SK-N-MC (cell line): Measurements from ENCODE around the gene SHANK2.

ENCODE experiments used
- EZH2 ChIP-seq: fragments of 200-600 bp; sonication (generic); IDR thresholded peaks from one replicate; pipeline ENCODE4 v1.6.1; 2017; ENCODE audit warnings: antibody characterized with exemption
- FOXP2 ChIP-seq: optimal IDR thresholded peaks from 2 replicates; pipeline ENCODE3; 2011; ENCODE audit warnings: mild to moderate bottlenecking, moderate library complexity; ENCODE audit not compliant: insufficient read depth; ENCODE audit errors: extremely low read length, control extremely low read depth
- POLR2AphosphoS5 ChIP-seq: IDR thresholded peaks from 2 replicates; pipeline ENCODE4 v1.6.1; 2012; ENCODE audit warnings: mild to moderate bottlenecking, low read depth, low read length, borderline replicate concordance

GRCh38 chr11:71202966-71203365, 49.4 kb downstream of the SHANK2 start:
- TF ChIP-seq EZH2 (no peak), POLR2AphosphoS5 (no peak), FOXP2 (no peak)
